Spinal cord (tissue), 10 donors: ENCODE data around the gene CASP7. TPM values are rescaled to one million over a fixed set of nuclear protein-coding genes. Genes with fewer than 3 reads are reported as not detected.
"Not testable (repeated sequence)": the region's sequence is repeated elsewhere in the genome, so short reads cannot be mapped to it uniquely, and the experiment has no call there.

Source experiments
- DNase-seq, 6 donors: peaks; one replicate each; pipeline versions ENCODE4 v3.0.0 to v3.0.0-alpha.2; 2013 to 2015; ENCODE audit warnings: low spot score in 6 of 6, low read depth in 4 of 6
- H3K27ac ChIP-seq: one replicate; pipeline ENCODE4 v1.5.1; 2013; ENCODE audit warnings: low read depth, low read length, control low read depth
- H3K27me3 ChIP-seq: one replicate; pipeline ENCODE4 v1.6.1; 2013; ENCODE audit warnings: low read length; ENCODE audit not compliant: control insufficient read depth, insufficient read depth
- H3K36me3 ChIP-seq: one replicate; pipeline ENCODE4 v1.6.1; 2013; ENCODE audit warnings: low read length; ENCODE audit not compliant: control insufficient read depth, insufficient read depth
- H3K4me1 ChIP-seq: one replicate; pipeline ENCODE4 v1.6.1; 2013; ENCODE audit warnings: low read length; ENCODE audit not compliant: control insufficient read depth, insufficient read depth
- H3K4me3 ChIP-seq: one replicate; pipeline ENCODE4 v1.5.1; 2013; ENCODE audit warnings: low read depth, low read length, control low read depth
- H3K9me3 ChIP-seq: one replicate; pipeline ENCODE4 v1.6.1; 2013; ENCODE audit warnings: low read length; ENCODE audit not compliant: control insufficient read depth, insufficient read depth
- WGBS: methylation state at CpG from one replicate; pipeline ENCODE4 v1.1.5; 2013; ENCODE audit warnings: missing lambda C conversion rate; ENCODE audit not compliant: insufficient coverage; 5-methylcytosine and 5-hydroxymethylcytosine counted together
- polyA plus RNA-seq, 2 donors: library from polyadenylated mRNA; unstranded; fragments of 120-200 nt; gene quantifications; one replicate each; pipeline ENCODE4 v1.2.1, GENCODE V29; 2013; ENCODE audit not compliant: insufficient read length in 2 of 2
- total RNA-seq, 2 donors: library from RNA; depleted of rRNA in 1 of 2; stranded (reverse); fragments of 120-200 nt in 1 of 2; fragments of >200 nt in 1 of 2; gene quantifications; one replicate each; pipeline versions ENCODE4 v1.2.3 to v1.2.4, GENCODE V29; 2013 to 2014
- donor health status: healthy.

CASP7 gene
- total and polyA plus RNA-seq, 4 donors: 8.0 to 23.3 (median 9.5) TPM

GRCh38 chr10:113762083-113762482, 82.4 kb downstream of the CASP7 start:
- no peak for DNase-seq
- Histone ChIP-seq H3K4me1 (no peaks in the 10 kb centered on the region), H3K27me3 (no peaks in the 10 kb centered on the region), H3K36me3 (no peaks in the 10 kb centered on the region), H3K9me3 (no peaks in the 10 kb centered on the region), H3K27ac (no peak overlapping the region), H3K4me3 (no peak overlapping the region)
- WGBS: no CpG with 5 or more reads among the region's 1 CpG

GRCh38 chr10:113764582-113764981, 84.9 kb downstream of the CASP7 start:
- H3K27me3 ChIP-seq: no peaks in the 10 kb centered on the region
- no peaks in the 10 kb centered on the region for H3K4me1 ChIP-seq
- WGBS: no CpG with 5 or more reads among the region's 1 CpG
- no peak overlapping the region for H3K27ac ChIP-seq
- DNase-seq: no peak
- no peaks in the 10 kb centered on the region for H3K36me3 ChIP-seq
- H3K4me3 ChIP-seq: no peak overlapping the region
- no peaks in the 10 kb centered on the region for H3K9me3 ChIP-seq

- H3K4me3 ChIP-seq: no peak overlapping the region
- no peaks in the 10 kb centered on the region for H3K4me1 ChIP-seq
- H3K27ac ChIP-seq: no peak overlapping the region
- no peaks in the 10 kb centered on the region for H3K36me3 ChIP-seq
- no peaks in the 10 kb centered on the region for H3K27me3 ChIP-seq
- no CpG with 5 or more reads among the region's 3 CpGs for WGBS
- DNase-seq: no peak
- H3K9me3 ChIP-seq: no peaks in the 10 kb centered on the region
Observed at GRCh38 chr10:113765910-113766309, 86.2 kb downstream of the CASP7 start.

- no peaks in the 10 kb centered on the region for H3K36me3 ChIP-seq
- H3K4me3 ChIP-seq: no peak overlapping the region
- H3K4me1 ChIP-seq: no peaks in the 10 kb centered on the region
- no peaks in the 10 kb centered on the region for H3K9me3 ChIP-seq
- no peaks in the 10 kb centered on the region for H3K27me3 ChIP-seq
- 100% methylated on average over 1 of the region's 2 CpGs for WGBS
- no peak overlapping the region for H3K27ac ChIP-seq
- no peak for DNase-seq
Observed at GRCh38 chr10:113767222-113767621, 87.5 kb downstream of the CASP7 start.

GRCh38 chr10:113770346-113770745, 90.6 kb downstream of the CASP7 start:
- no peak for DNase-seq
- Histone ChIP-seq H3K36me3 (no peaks in the 10 kb centered on the region), H3K9me3 (no peaks in the 10 kb centered on the region), H3K4me1 (no peaks in the 10 kb centered on the region), H3K27me3 (no peaks in the 10 kb centered on the region), H3K4me3 (no peak overlapping the region), H3K27ac (no peak overlapping the region)
- WGBS: 94% methylated on average over 2 of the region's 4 CpGs

- not testable (repeated sequence) for H3K4me1 ChIP-seq, H3K9me3 ChIP-seq, DNase-seq, H3K27me3 ChIP-seq, H3K27ac ChIP-seq, H3K4me3 ChIP-seq, H3K36me3 ChIP-seq
- 100% methylated on average over 1 of the region's 3 CpGs for WGBS
Observed at GRCh38 chr10:113771131-113771530, 91.4 kb downstream of the CASP7 start.

- H3K27ac ChIP-seq: no peak overlapping the region
- no peak for DNase-seq
- H3K36me3 ChIP-seq: no peaks in the 10 kb centered on the region
- WGBS: 85% methylated on average over 1 of the region's 4 CpGs
- no peaks in the 10 kb centered on the region for H3K27me3 ChIP-seq
- no peak overlapping the region for H3K4me3 ChIP-seq
- no peaks in the 10 kb centered on the region for H3K9me3 ChIP-seq
- H3K4me1 ChIP-seq: no peaks in the 10 kb centered on the region
Observed at GRCh38 chr10:113775686-113776294, 96.1 kb downstream of the CASP7 start.

GRCh38 chr10:113776553-113776952, 96.8 kb downstream of the CASP7 start:
- H3K4me3 ChIP-seq: no peak overlapping the region
- no peaks in the 10 kb centered on the region for H3K27me3 ChIP-seq
- H3K9me3 ChIP-seq: no peaks in the 10 kb centered on the region
- DNase-seq: no peak
- no peaks in the 10 kb centered on the region for H3K36me3 ChIP-seq
- H3K27ac ChIP-seq: no peak overlapping the region
- no peaks in the 10 kb centered on the region for H3K4me1 ChIP-seq
- no CpG with 5 or more reads among the region's 1 CpG for WGBS

Other genes with a start within 250 kb of the CASP7 start
- gene HABP2, start 126.9 kb upstream of the CASP7 start, total RNA-seq: under 1 TPM; 0.11 to 0.50 TPM
- gene HABP2, start 126.9 kb upstream of the CASP7 start, polyA plus RNA-seq: under 1 TPM; 0.09 to 0.17 TPM
- under 1 TPM; under 0.01 to 0.11 TPM for gene NRAP, start 15.9 kb upstream of the CASP7 start, total RNA-seq
- under 1 TPM; 0.08 to 0.10 TPM for gene NRAP, start 15.9 kb upstream of the CASP7 start, polyA plus RNA-seq
- gene PLEKHS1, start 71.8 kb downstream of the CASP7 start, total RNA-seq: under 1 TPM in 1 of 2 donors, not detected in 1; 0.11 TPM
- gene PLEKHS1, start 71.8 kb downstream of the CASP7 start, polyA plus RNA-seq: under 1 TPM in 1 of 2 donors, not detected in 1; 0.08 TPM
- 10 to 100 TPM; 14.5 to 15.7 TPM for gene DCLRE1A, start 174.2 kb downstream of the CASP7 start, total RNA-seq
- 10 to 100 TPM in 1 of 2 donors, 1 to 10 TPM in 1; 9.6 to 12.1 TPM for gene DCLRE1A, start 174.2 kb downstream of the CASP7 start, polyA plus RNA-seq
- 10 to 100 TPM; 23.4 to 32.8 TPM for gene NHLRC2, start 174.7 kb downstream of the CASP7 start, total RNA-seq
- 10 to 100 TPM; 11.5 to 12.6 TPM for gene NHLRC2, start 174.7 kb downstream of the CASP7 start, polyA plus RNA-seq